Neural progenitor cell (in vitro differentiated cells): ENCODE results near the gene GSTA4. TPM values are rescaled to one million over a fixed set of nuclear protein-coding genes. Genes with fewer than 3 reads are reported as not detected.

Experiments
- DNase-seq: peaks from one replicate; pipeline ENCODE4 v3.0.0-alpha.2; 2016; ENCODE audit warnings: low spot score
- H2AFZ ChIP-seq: fragments of 200-600 bp; sonication (generic); replicated peaks from 2 replicates; pipeline ENCODE4 v1.6.1; 2016; ENCODE audit warnings: antibody characterized with exemption
- H3F3A ChIP-seq: fragments of 200-600 bp; sonication (generic); 2 replicates; pipeline ENCODE4 v1.6.1; 2016; ENCODE audit warnings: antibody characterized with exemption, low read depth
- H3K27ac ChIP-seq: fragments of 200-600 bp; sonication (generic); 2 replicates; pipeline ENCODE4 v1.5.1; 2016; ENCODE audit warnings: mild to moderate bottlenecking
- H3K27me3 ChIP-seq: fragments of 200-600 bp; sonication (generic); 2 replicates; pipeline ENCODE4 v1.6.1; 2016; ENCODE audit warnings: mild to moderate bottlenecking, moderate library complexity
- H3K36me3 ChIP-seq: fragments of 200-600 bp; sonication (generic); 2 replicates; pipeline ENCODE4 v1.5.1; 2016
- H3K4me1 ChIP-seq: fragments of 200-600 bp; sonication (generic); 2 replicates; pipeline ENCODE4 v1.6.1; 2016; ENCODE audit warnings: mixed run types
- H3K4me2 ChIP-seq: fragments of 200-600 bp; sonication (generic); 2 replicates; pipeline ENCODE4 v1.6.1; 2016
- H3K4me3 ChIP-seq: fragments of 200-600 bp; sonication (generic); 2 replicates; pipeline ENCODE4 v1.5.1; 2016
- H3K79me2 ChIP-seq: fragments of 200-600 bp; sonication (generic); 2 replicates; pipeline ENCODE4 v1.6.1; 2016; ENCODE audit warnings: low read depth
- H3K9ac ChIP-seq: fragments of 200-600 bp; sonication (generic); 2 replicates; pipeline ENCODE4 v1.6.1; 2016
- H3K9me3 ChIP-seq: fragments of 200-600 bp; sonication (generic); 2 replicates; pipeline ENCODE4 v1.5.1; 2016; ENCODE audit warnings: low read depth
- H4K20me1 ChIP-seq: fragments of 200-600 bp; sonication (generic); 2 replicates; pipeline ENCODE4 v1.6.1; 2016; ENCODE audit warnings: low read depth
- H3K27ac Mint-ChIP-seq: 3 replicates; pipeline ENCODE4 v1.8.0; 2021; ENCODE audit warnings: mixed read lengths
- H3K27me3 Mint-ChIP-seq: 2 replicates; pipeline ENCODE4 v1.8.0; 2022; ENCODE audit warnings: low read depth, mild to moderate bottlenecking, inconsistent platforms, moderate library complexity, mixed read lengths; ENCODE audit not compliant: insufficient read depth
- H3K36me3 Mint-ChIP-seq: 3 replicates; pipeline ENCODE4 v1.8.0; 2021; ENCODE audit warnings: mixed read lengths
- H3K4me1 Mint-ChIP-seq: 3 replicates; pipeline ENCODE4 v1.8.0; 2021; ENCODE audit warnings: mixed read lengths
- H3K4me3 Mint-ChIP-seq: 3 replicates; pipeline ENCODE4 v1.8.0; 2021; ENCODE audit warnings: mild to moderate bottlenecking, moderate library complexity, mixed read lengths
- H3K9me3 Mint-ChIP-seq: 3 replicates; pipeline ENCODE4 v1.8.0; 2020; ENCODE audit warnings: mixed read lengths
- CTCF ChIP-seq: fragments of 200-600 bp; sonication (generic); IDR thresholded peaks from 2 replicates; pipeline ENCODE4 v1.5.1; 2017; ENCODE audit warnings: antibody characterized with exemption, mild to moderate bottlenecking
- EZH2 ChIP-seq: fragments of 200-600 bp; sonication (generic); IDR thresholded peaks from 2 replicates; pipeline ENCODE4 v1.6.1; 2017; ENCODE audit warnings: antibody characterized with exemption, mild to moderate bottlenecking, moderate library complexity
- EZH2phosphoT487 ChIP-seq: fragments of 200-600 bp; sonication (generic); IDR thresholded peaks from 2 replicates; pipeline ENCODE4 v1.6.1; 2017; ENCODE audit warnings: antibody characterized with exemption
- total RNA-seq: library from RNA; depleted of rRNA; stranded (reverse); fragments of >200 nt; gene quantifications from 2 replicates; pipeline ENCODE4 v1.2.3, GENCODE V29; 2015; ENCODE audit warnings: low replicate concordance

Gene GSTA4
- total RNA-seq, 1 donor from 2014 or later: 113 TPM

GRCh38 chr6:52976591-52977035 lies 18.5 kb downstream of the GSTA4 start:
- Mint-ChIP-seq H3K27ac (no peak overlapping the region), H3K4me1 (peaks cover 5% of the 10 kb centered on the region), H3K27me3 (no peaks in the 10 kb centered on the region), H3K36me3 (peaks cover 4% of the 10 kb centered on the region), H3K9me3 (peaks cover 3% of the 10 kb centered on the region), H3K4me3 (no peak overlapping the region)
- Histone ChIP-seq H3K79me2 (no peaks in the 10 kb centered on the region), H3F3A (no peaks in the 10 kb centered on the region), H3K36me3 (no peaks in the 10 kb centered on the region), H2AFZ (no peak overlapping the region), H3K4me1 (peaks cover 7% of the 10 kb centered on the region), H3K4me3 (no peak overlapping the region), H3K9me3 (no peaks in the 10 kb centered on the region), H3K9ac (no peak overlapping the region), H3K4me2 (peak overlapping the region; percentile 48), H3K27me3 (no peaks in the 10 kb centered on the region), H4K20me1 (no peaks in the 10 kb centered on the region), H3K27ac (no peak overlapping the region)
- peak; percentile 30 for DNase-seq
- TF ChIP-seq EZH2 (no peak), EZH2phosphoT487 (no peak), CTCF (no peak)

- Mint-ChIP-seq H3K36me3 (peaks cover 4% of the 10 kb centered on the region), H3K27ac (no peak overlapping the region), H3K9me3 (peaks cover 3% of the 10 kb centered on the region), H3K4me3 (no peak overlapping the region), H3K27me3 (no peaks in the 10 kb centered on the region), H3K4me1 (peaks cover 5% of the 10 kb centered on the region)
- no peaks in the 10 kb centered on the region for H3F3A ChIP-seq
- H3K79me2 ChIP-seq: no peaks in the 10 kb centered on the region
- H3K9ac ChIP-seq: no peak overlapping the region
- no peaks in the 10 kb centered on the region for H3K36me3 ChIP-seq
- H3K27ac ChIP-seq: no peak overlapping the region
- no peak overlapping the region for H3K4me2 ChIP-seq
- H3K4me1 ChIP-seq: peaks cover 7% of the 10 kb centered on the region
- DNase-seq: no peak
- no peaks in the 10 kb centered on the region for H3K9me3 ChIP-seq
- no peaks in the 10 kb centered on the region for H4K20me1 ChIP-seq
- no peak overlapping the region for H2AFZ ChIP-seq
- no peaks in the 10 kb centered on the region for H3K27me3 ChIP-seq
- TF ChIP-seq EZH2: no peak
- TF ChIP-seq EZH2phosphoT487: no peak
- no peak for TF ChIP-seq CTCF
- no peak overlapping the region for H3K4me3 ChIP-seq
Measured at GRCh38 chr6:52976149-52976548, 18.9 kb downstream of the GSTA4 start.

GRCh38 chr6:52975580-52975979 lies 19.5 kb downstream of the GSTA4 start:
- Histone ChIP-seq H3K27me3 (no peaks in the 10 kb centered on the region), H3K27ac (no peak overlapping the region), H3K4me1 (peaks cover 7% of the 10 kb centered on the region), H3K36me3 (no peaks in the 10 kb centered on the region), H3F3A (no peaks in the 10 kb centered on the region), H4K20me1 (no peaks in the 10 kb centered on the region), H2AFZ (no peak overlapping the region), H3K9ac (no peak overlapping the region), H3K4me2 (no peak overlapping the region), H3K79me2 (no peaks in the 10 kb centered on the region), H3K4me3 (no peak overlapping the region), H3K9me3 (no peaks in the 10 kb centered on the region)
- peaks cover 4% of the 10 kb centered on the region for H3K36me3 Mint-ChIP-seq
- no peak for DNase-seq
- TF ChIP-seq EZH2phosphoT487: no peak
- no peak for TF ChIP-seq EZH2
- TF ChIP-seq CTCF: no peak
- H3K4me3 Mint-ChIP-seq: no peak overlapping the region
- no peaks in the 10 kb centered on the region for H3K27me3 Mint-ChIP-seq
- H3K9me3 Mint-ChIP-seq: peaks cover 3% of the 10 kb centered on the region
- no peak overlapping the region for H3K27ac Mint-ChIP-seq
- peaks cover 5% of the 10 kb centered on the region for H3K4me1 Mint-ChIP-seq
